HT1080 (cell line): Measurements from ENCODE around the gene SLIT3. TPM values are rescaled to one million over a fixed set of nuclear protein-coding genes. Genes with fewer than 3 reads are reported as not detected.
"Not testable (repeated sequence)": the region's sequence is repeated elsewhere in the genome, so short reads cannot be mapped to it uniquely, and the experiment has no call there.

ENCODE experiments used
- DNase-seq: peaks from one replicate; pipeline ENCODE4 v3.0.0-alpha.2; 2015; ENCODE audit warnings: low read depth
- total RNA-seq: library from RNA; depleted of rRNA; stranded (reverse); fragments of >200 nt; shearing (Covaris generic); gene quantifications from 2 replicates; pipeline ENCODE4 v1.2.3, GENCODE V29; 2014

SLIT3 gene
- total RNA-seq, 1 experiment from 2014 or later = 0.08 TPM

GRCh38 chr5:169114466-169115065, 186.4 kb downstream of the SLIT3 start:
- DNase-seq = no peak

GRCh38 chr5:169112016-169112415, 188.9 kb downstream of the SLIT3 start:
- no peak for DNase-seq

- DNase-seq = no peak
Observed at GRCh38 chr5:169106911-169107706, 193.8 kb downstream of the SLIT3 start.

GRCh38 chr5:169105582-169105981, 195.4 kb downstream of the SLIT3 start:
- not testable (repeated sequence) for DNase-seq

GRCh38 chr5:169104937-169105494, 195.9 kb downstream of the SLIT3 start:
- DNase-seq = no peak

GRCh38 chr5:169103586-169104181, 197.3 kb downstream of the SLIT3 start:
- no peak for DNase-seq

GRCh38 chr5:169101966-169102365, 199.0 kb downstream of the SLIT3 start:
- no peak for DNase-seq

- DNase-seq = peak; percentile 77
Observed at GRCh38 chr5:169100735-169101075, 200.2 kb downstream of the SLIT3 start.

GRCh38 chr5:169099801-169100734, 200.9 kb downstream of the SLIT3 start:
- DNase-seq = no peak

GRCh38 chr5:169098331-169099121, 202.4 kb downstream of the SLIT3 start:
- DNase-seq = no peak

GRCh38 chr5:169097374-169098326, 203.3 kb downstream of the SLIT3 start:
- DNase-seq = no peak

- no peak for DNase-seq
Observed at GRCh38 chr5:169095976-169096375, 205.0 kb downstream of the SLIT3 start.

- DNase-seq = no peak
Observed at GRCh38 chr5:169095410-169095960, 205.5 kb downstream of the SLIT3 start.

- peak; percentile 64 for DNase-seq
Observed at GRCh38 chr5:169094586-169095409, 206.1 kb downstream of the SLIT3 start.

GRCh38 chr5:169091396-169091980, 209.5 kb downstream of the SLIT3 start:
- no peak for DNase-seq

- DNase-seq = no peak
Observed at GRCh38 chr5:169089343-169089742, 211.6 kb downstream of the SLIT3 start.

GRCh38 chr5:169088028-169088725, 212.8 kb downstream of the SLIT3 start:
- no peak for DNase-seq
